Thoracic aorta (tissue), 2 donors: Measurements from ENCODE around the gene KRT6A. TPM values are rescaled to one million over a fixed set of nuclear protein-coding genes. Genes with fewer than 3 reads are reported as not detected.

Experiments used
- ATAC-seq: fragments of 150-250 bp; one replicate; pipeline ENCODE4 v1.8.0; 2017; ENCODE audit warnings: low read depth; ENCODE audit not compliant: insufficient number of reproducible peaks, low FRiP score
- DNase-seq: peaks from one replicate; pipeline ENCODE4 v3.0.0-alpha.2; 2020; ENCODE audit warnings: low spot score
- H3K27ac ChIP-seq, 2 donors: fragments of 200-600 bp; sonication (generic); 1 replicate in 1 of 2; 2 replicates in 1 of 2; pipeline ENCODE4 v1.5.1; 2016; ENCODE audit warnings: mild to moderate bottlenecking in 2 of 2, moderate library complexity in 2 of 2
- H3K27me3 ChIP-seq: fragments of 200-600 bp; sonication (generic); replicated peaks from 2 replicates; pipeline ENCODE4 v1.6.0; 2016; ENCODE audit warnings: mild to moderate bottlenecking; ENCODE audit not compliant: insufficient read depth
- H3K36me3 ChIP-seq: fragments of 200-600 bp; sonication (generic); one replicate; pipeline ENCODE4 v1.5.1; 2016
- H3K4me1 ChIP-seq, 2 donors: fragments of 200-600 bp; sonication (generic); 1 replicate in 1 of 2; 2 replicates in 1 of 2; pipeline versions ENCODE4 v1.5.1 to v1.6.0; 2016; ENCODE audit warnings: low read depth in 2 of 2, mild to moderate bottlenecking in 1 of 2; ENCODE audit not compliant: control insufficient read depth in 1 of 2
- H3K4me3 ChIP-seq: fragments of 200-600 bp; sonication (generic); 2 replicates; pipeline ENCODE4 v1.5.1; 2016; ENCODE audit warnings: mild to moderate bottlenecking
- H3K9me3 ChIP-seq: fragments of 200-600 bp; sonication (generic); 2 replicates; pipeline ENCODE4 v1.5.1; 2016
- CTCF ChIP-seq: fragments of 200-600 bp; sonication (generic); IDR thresholded peaks from one replicate; pipeline ENCODE4 v1.5.1; 2019; ENCODE audit warnings: antibody characterized with exemption
- total RNA-seq, 2 donors: library from RNA; depleted of rRNA; stranded (reverse); fragments of >200 nt; gene quantifications; one replicate each; pipeline versions ENCODE4 v1.1.0 to v1.2.3, GENCODE V29; 2016

The KRT6A gene
- total RNA-seq, 2 donors from 2014 or later, result 0.68 TPM; not detected in 1

GRCh38 chr12:52529417-52529816 is 36.4 kb upstream of the KRT6A start:
- Histone ChIP-seq H3K27me3 (no peaks in the 10 kb centered on the region), H3K36me3 (no peaks in the 10 kb centered on the region), H3K4me3 (no peak overlapping the region), H3K4me1 (no peaks in the 10 kb centered on the region), H3K27ac (no peak overlapping the region), H3K9me3 (no peaks in the 10 kb centered on the region)
- TF ChIP-seq CTCF, result no peak
- no peak for DNase-seq
- ATAC-seq, result no peak

- Histone ChIP-seq H3K4me1 (no peaks in the 10 kb centered on the region), H3K9me3 (no peaks in the 10 kb centered on the region), H3K36me3 (no peaks in the 10 kb centered on the region), H3K27ac (no peak overlapping the region), H3K27me3 (no peaks in the 10 kb centered on the region), H3K4me3 (no peak overlapping the region)
- no peak for TF ChIP-seq CTCF
- DNase-seq (no peak), ATAC-seq (no peak)
Observed at GRCh38 chr12:52528641-52529143, 35.6 kb upstream of the KRT6A start.

- Histone ChIP-seq H3K4me3 (no peak overlapping the region), H3K9me3 (no peaks in the 10 kb centered on the region), H3K27ac (no peak overlapping the region), H3K36me3 (no peaks in the 10 kb centered on the region), H3K4me1 (no peaks in the 10 kb centered on the region), H3K27me3 (no peaks in the 10 kb centered on the region)
- no peak for TF ChIP-seq CTCF
- DNase-seq (no peak), ATAC-seq (no peak)
Observed at GRCh38 chr12:52527121-52527800, 34.2 kb upstream of the KRT6A start.

GRCh38 chr12:52526511-52526951 is 33.5 kb upstream of the KRT6A start:
- TF ChIP-seq CTCF, result no peak
- no peak for ATAC-seq
- H3K4me3 ChIP-seq, result no peak overlapping the region
- H3K9me3 ChIP-seq, result no peaks in the 10 kb centered on the region
- H3K4me1 ChIP-seq, result no peaks in the 10 kb centered on the region
- no peak overlapping the region for H3K27ac ChIP-seq
- H3K36me3 ChIP-seq, result no peaks in the 10 kb centered on the region
- no peaks in the 10 kb centered on the region for H3K27me3 ChIP-seq
- DNase-seq, result no peak

GRCh38 chr12:52525661-52526499 is 32.8 kb upstream of the KRT6A start:
- Histone ChIP-seq H3K4me3 (no peak overlapping the region), H3K27me3 (no peaks in the 10 kb centered on the region), H3K36me3 (no peaks in the 10 kb centered on the region), H3K9me3 (no peaks in the 10 kb centered on the region), H3K27ac (no peak overlapping the region), H3K4me1 (peaks cover 0 to 3% of the 10 kb centered on the region in 2 donors)
- DNase-seq (no peak), ATAC-seq (no peak)
- TF ChIP-seq CTCF, result no peak
